Stimulated activated memory B cell treated with anti-CD40 and anti-IgM and Interleukin-4, amounts not matched to agents 10 μg/mL and 1 μg/mL and 100 μg/mL, for 72 hours (primary cell): Measurements from ENCODE around the gene NFAM1.

Source experiments
- ATAC-seq: fragments of 150-1000 bp; cut with Tn5 transposase; 2 replicates; pipeline ENCODE4 v1.10.0; 2021
- H3K27ac Mint-ChIP-seq: one replicate; pipeline ENCODE4 v1.8.0; 2022; ENCODE audit warnings: mild to moderate bottlenecking, mixed read lengths
- H3K27me3 Mint-ChIP-seq: one replicate; pipeline ENCODE4 v1.8.0; 2022; ENCODE audit warnings: mixed read lengths
- H3K36me3 Mint-ChIP-seq: one replicate; pipeline ENCODE4 v1.8.0; 2022; ENCODE audit warnings: mixed read lengths
- H3K4me1 Mint-ChIP-seq: one replicate; pipeline ENCODE4 v1.8.0; 2022; ENCODE audit warnings: mixed read lengths
- H3K4me3 Mint-ChIP-seq: one replicate; pipeline ENCODE4 v1.8.0; 2022; ENCODE audit warnings: mild to moderate bottlenecking, moderate library complexity, mixed read lengths
- H3K9me3 Mint-ChIP-seq: one replicate; pipeline ENCODE4 v1.8.0; 2022; ENCODE audit warnings: mixed read lengths

NFAM1 gene

DNA sequence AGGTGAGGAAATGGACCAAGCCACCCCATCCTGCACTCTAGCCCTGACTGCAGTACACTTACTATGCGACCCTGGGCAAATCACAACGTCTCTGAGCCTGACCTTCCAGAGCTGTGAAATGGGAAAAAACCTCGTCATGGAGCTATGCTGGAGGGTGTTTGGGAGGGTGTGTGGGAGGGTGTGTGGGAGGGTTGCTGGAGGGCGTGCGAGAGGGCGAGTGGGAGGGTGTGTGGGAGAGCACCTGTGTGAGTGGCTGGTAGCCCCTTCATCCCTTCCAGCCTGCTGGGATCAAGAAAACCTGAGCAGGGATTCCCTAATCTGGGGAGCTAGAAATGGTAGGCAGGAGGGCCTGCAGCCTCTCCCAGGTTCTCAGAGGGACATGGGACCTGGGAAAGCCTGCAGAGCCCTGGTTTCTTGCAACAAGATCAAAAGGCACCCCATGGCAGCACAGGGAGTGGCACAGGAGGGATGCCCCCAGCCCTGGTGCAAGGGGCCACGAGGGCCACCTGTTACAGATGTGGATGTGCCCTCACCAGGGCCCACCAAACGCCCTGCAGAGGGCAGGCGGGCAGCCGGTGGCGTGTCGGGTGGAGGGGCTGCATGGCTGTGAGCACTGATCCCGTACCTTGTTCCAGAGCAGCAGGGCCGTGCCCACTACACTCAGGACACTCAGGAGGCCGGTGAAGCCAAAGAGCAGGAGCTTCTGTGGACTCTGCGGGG lies 23.2 kb downstream of the NFAM1 start:
- peaks cover 9% of the 10 kb centered on the region for H3K4me1 Mint-ChIP-seq
- peaks cover 14% of the 10 kb centered on the region for H3K36me3 Mint-ChIP-seq
- H3K27ac Mint-ChIP-seq, result no peak overlapping the region
- peak; percentile 40 for ATAC-seq
- no peaks in the 10 kb centered on the region for H3K27me3 Mint-ChIP-seq
- H3K4me3 Mint-ChIP-seq, result no peak overlapping the region
- no peaks in the 10 kb centered on the region for H3K9me3 Mint-ChIP-seq

DNA sequence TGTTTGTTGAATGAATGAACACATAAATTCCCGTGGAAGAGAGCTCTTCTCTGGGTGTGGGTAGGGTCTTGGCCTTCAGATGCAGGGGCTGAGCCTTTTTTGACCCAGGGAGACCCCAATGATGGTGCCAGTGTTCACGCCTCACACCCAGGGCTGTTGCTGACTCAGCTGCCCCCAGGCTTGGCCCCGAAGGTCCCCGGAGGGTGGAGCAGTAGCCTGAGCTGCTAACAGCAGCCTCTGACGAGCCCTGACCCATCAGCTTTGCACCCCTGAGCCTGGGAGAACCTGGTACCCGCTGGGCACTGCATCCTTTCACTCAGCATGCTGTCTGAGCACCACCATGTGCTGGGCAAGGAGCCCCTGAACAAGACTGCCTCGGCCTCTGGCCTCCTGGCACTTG lies 23.9 kb downstream of the NFAM1 start:
- Mint-ChIP-seq H3K9me3 (no peaks in the 10 kb centered on the region), H3K4me3 (no peak overlapping the region), H3K27ac (no peak overlapping the region), H3K4me1 (peaks cover 16% of the 10 kb centered on the region), H3K36me3 (peaks cover 21% of the 10 kb centered on the region), H3K27me3 (no peaks in the 10 kb centered on the region)
- ATAC-seq, result no peak

DNA sequence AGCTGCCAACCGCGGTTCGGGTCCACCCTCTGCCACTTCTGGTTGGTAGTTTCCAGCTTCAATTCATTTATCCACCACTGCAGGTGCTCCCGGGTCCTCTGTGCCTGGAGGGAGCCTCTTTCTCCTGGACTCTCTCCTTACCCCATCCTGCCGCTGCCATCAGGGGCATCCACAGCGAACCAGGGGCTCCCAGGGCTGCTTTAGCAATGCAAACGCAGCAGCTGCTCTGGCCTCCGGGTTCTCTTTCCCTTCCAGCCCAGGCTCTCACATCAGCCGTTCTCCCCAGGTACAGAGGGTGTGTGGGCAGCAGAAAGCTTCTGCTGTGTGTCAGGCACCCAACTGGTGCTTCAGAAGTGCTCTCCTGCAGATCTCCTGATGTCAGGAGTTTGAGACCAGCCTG lies 27.9 kb downstream of the NFAM1 start:
- Mint-ChIP-seq H3K9me3 (no peaks in the 10 kb centered on the region), H3K4me3 (no peak overlapping the region), H3K27ac (peak overlapping the region; percentile 66), H3K27me3 (no peaks in the 10 kb centered on the region), H3K36me3 (peaks cover 22% of the 10 kb centered on the region), H3K4me1 (peaks cover 51% of the 10 kb centered on the region)
- ATAC-seq, result no peak

DNA sequence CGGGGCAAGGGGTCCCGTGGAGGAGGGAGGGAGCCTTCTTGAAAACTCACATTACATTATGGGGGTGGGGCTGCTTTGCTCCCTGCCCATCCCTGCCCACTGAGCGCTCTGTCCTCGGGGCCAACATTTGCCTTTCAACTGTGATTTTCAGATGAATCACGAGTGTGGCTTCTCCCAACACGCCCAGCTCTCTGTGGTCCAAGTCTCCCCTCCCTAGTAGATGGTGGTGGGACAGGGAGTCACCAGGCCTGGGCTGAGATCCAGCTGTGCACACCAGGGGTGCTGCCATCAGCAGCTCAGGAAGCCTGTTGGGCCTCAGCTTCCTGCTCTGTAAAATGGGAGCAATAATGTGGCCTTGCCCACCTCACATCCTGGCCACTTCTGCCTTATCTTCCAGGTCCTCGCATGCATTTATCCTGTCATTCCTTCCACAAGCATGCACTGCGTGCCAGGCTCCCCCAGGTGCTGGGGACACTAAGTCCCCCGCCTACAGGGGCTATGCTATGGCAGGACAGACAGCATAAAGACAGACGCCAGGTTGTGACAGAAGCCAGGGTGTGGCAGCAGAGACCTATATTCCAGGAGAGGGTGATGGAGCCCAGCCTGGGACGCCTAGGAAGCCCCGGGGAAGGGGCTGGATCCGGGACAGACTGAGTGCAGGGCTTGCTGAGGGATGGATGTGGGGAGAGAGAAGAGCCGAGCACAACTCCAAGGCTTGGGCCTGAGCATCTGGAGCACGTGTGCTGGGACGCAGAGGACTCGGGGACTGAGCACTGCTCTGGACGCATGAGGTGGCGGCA lies 30.5 kb downstream of the NFAM1 start:
- Mint-ChIP-seq H3K27ac (peak overlapping the region; percentile 40), H3K27me3 (no peaks in the 10 kb centered on the region), H3K36me3 (peaks cover 22% of the 10 kb centered on the region), H3K4me3 (no peak overlapping the region), H3K9me3 (no peaks in the 10 kb centered on the region), H3K4me1 (peaks cover 72% of the 10 kb centered on the region)
- ATAC-seq, result no peak

DNA sequence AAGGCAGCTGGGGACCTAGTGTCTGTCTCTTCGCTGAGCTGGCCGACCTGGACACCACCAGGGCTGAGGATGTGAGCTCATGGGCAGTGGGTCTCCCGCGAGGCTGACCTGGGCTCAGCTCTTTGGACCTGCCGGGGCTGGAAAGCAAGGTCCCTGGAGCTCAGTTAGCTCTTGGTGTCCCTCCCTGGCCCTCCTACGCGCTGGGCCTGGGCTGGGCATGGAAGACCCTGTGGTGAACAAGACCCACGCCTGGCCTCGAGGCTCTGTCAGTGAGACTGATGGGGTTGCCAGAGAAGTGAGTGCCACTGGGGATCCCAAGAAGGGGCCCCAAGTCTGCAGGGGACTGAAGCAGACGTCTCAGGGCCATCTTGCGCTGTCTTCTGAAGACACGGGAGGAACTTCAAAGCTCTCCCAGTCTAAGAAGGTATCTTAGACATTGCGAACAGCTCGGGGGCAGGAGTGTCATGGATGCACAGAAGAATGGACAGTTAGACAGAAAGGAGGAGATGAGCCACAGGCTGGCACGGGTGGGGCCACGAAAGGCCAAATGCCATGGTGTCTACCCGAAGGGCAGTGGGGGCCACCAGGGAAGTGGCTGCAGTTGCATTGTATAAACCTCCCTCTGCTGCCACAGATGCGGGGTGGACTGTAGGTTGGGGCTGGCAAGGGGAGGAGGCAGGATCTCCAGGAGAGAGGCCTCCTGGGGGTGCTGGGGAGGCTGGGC lies 31.2 kb downstream of the NFAM1 start:
- Mint-ChIP-seq H3K27me3 (no peaks in the 10 kb centered on the region), H3K36me3 (peaks cover 22% of the 10 kb centered on the region), H3K4me1 (peaks cover 80% of the 10 kb centered on the region), H3K9me3 (no peaks in the 10 kb centered on the region), H3K27ac (peak overlapping the region; percentile 73), H3K4me3 (no peak overlapping the region)
- ATAC-seq, result no peak

DNA sequence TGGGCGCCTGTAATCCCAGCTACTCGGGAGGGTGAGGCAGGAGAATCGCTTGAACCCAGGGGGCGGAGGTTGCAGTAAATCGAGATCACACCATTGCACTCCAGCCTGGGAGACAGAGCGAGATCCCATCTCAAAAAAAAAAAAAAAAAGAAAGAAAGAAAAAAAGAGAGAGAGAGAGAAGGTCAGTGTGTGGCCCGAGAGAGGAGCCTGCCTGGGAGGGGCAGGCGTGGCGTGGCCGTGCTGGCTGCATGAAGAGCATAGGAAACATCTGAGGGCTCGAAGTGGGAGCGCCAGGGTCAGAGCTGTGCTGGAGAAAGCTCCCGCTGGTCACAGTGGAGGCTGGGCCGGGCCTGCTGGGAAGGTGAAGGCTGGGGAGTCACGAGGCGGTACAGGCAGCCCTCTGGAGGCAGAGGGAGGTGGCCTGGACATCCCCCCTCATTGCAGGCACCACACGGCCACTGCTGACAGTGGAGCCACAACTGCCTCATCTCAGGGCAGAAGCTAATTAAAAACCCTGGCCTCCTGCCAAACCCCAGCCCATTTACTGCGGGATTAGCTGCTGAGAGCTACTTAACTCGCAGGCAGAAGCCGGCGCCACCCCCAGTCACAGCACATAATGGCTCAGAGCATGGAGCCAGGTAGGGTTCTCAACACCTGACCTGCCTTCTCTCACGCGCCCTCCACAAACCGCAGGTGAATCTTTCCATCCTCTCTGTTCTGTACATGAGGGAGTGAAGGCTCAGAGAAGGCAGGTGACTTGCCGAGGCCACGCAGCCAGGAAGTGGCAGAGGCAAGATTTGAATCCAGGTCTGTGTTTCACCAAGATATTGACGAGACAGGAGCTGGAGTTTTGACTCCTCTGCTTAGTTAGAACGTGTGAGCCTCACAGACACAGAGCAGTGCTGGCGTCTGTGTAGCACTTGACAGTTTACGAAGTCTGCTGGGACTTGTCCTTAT lies 32.6 kb downstream of the NFAM1 start:
- ATAC-seq, result no peak
- H3K4me1 Mint-ChIP-seq, result peaks cover 79% of the 10 kb centered on the region
- no peaks in the 10 kb centered on the region for H3K27me3 Mint-ChIP-seq
- peak overlapping the region; percentile 39 for H3K4me3 Mint-ChIP-seq
- H3K9me3 Mint-ChIP-seq, result no peaks in the 10 kb centered on the region
- peak overlapping the region; percentile 73 for H3K27ac Mint-ChIP-seq
- peaks cover 19% of the 10 kb centered on the region for H3K36me3 Mint-ChIP-seq

DNA sequence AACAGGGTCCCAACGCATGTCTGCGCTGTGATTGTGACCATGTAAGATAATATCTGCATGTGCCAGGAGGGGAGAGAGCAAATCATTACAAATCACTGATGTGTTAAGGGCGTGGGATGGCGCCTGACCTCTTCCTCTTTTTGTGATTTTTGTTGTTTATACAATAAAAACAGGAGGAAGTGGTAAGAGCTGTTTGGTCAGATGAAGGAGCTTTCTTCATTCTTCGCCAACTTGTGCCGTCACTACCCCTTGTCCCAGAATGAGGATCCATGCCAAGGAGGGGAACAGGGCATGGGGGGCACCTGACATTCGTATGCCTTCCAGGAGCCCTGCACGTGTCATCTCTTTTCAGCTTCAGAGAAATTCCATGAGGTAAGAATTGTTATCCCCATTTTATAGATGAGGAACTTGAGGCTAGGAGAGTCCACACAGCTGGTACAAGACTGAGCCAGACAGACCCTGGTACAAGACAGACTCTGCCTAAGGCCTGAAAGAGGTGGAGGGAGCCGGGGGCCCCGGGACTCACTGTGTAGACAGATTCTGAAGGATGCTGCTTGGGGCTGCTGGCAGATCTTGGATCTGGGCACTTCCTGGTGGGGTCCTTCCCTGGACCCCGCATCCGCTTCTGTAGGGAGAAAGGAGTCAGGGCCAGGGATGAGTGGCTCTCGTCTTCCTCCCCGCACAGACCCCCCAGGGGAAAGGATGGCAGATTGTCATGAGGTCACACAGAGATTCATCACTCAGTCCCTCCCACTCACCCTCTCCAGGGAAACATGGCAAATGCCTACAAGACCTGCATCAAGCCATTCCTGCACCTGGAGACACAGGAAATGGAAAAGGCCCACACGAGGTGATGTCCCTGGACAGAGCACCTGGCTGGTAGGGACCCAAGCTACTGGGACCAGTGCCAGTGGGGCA lies 34.6 kb downstream of the NFAM1 start:
- Mint-ChIP-seq H3K4me1 (peaks cover 62% of the 10 kb centered on the region), H3K36me3 (peaks cover 6% of the 10 kb centered on the region), H3K27ac (peak overlapping the region; percentile 88), H3K27me3 (no peaks in the 10 kb centered on the region), H3K4me3 (peak overlapping the region; percentile 82), H3K9me3 (no peaks in the 10 kb centered on the region)
- ATAC-seq, result peak; percentile 91

DNA sequence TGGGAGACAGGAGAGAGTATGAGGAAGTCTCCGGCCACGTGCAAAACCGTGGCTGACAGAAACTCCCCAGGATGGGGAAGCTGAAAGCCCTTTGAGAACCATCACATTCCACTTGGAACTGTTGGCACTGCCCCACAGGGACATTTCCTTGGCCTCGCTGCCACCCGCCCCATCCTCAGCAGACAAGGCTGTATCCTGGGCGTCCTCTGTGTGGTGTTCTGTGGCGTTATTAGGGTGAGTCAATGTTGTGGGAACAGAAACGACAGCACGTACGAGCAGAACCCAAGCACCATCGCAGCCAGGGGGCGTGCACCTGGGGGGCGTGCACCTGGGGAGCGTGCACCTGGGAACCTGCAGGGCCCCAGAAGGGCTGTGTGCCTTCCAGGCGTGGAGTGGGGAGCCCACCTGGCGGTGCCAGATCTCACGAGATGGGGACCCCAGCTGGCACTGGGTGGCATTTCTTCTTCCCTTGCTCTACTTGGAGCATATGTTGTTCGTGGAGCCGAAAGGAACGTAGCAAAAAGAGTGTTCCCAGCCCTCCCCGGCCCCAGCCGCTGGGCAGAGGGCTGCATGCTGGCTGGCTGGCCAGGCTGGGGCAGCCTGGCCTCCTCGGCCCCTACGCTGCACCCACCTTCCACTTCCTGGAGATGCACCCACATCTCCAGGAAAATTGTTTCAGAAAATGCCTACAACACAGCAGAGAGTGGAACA lies 35.4 kb downstream of the NFAM1 start:
- H3K4me3 Mint-ChIP-seq, result peak overlapping the region; percentile 82
- H3K27ac Mint-ChIP-seq, result peak overlapping the region; percentile 88
- H3K36me3 Mint-ChIP-seq, result no peaks in the 10 kb centered on the region
- peak; percentile 84 for ATAC-seq
- no peaks in the 10 kb centered on the region for H3K9me3 Mint-ChIP-seq
- no peaks in the 10 kb centered on the region for H3K27me3 Mint-ChIP-seq
- H3K4me1 Mint-ChIP-seq, result peaks cover 56% of the 10 kb centered on the region

DNA sequence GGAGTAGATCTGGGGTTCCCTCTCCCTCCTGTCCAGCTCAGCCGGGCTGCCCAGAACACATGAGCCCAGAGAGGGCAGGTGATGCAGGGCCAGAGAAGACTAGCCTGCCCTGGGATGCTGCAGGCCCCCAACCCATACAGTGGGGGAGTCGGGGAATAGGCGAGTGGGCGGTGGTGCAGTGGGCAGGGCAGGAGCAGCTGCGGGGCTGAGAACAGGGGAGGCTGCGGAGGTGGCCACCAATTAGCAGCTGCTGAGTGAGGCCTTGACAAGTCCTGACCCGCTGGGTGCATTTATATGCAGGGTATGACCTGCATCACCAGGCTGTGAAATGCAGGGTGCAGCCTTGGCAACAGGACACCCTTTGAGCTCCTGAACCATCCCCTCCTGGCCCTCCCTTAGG lies 43.1 kb downstream of the NFAM1 start:
- H3K27ac Mint-ChIP-seq, result no peak overlapping the region
- no peaks in the 10 kb centered on the region for H3K36me3 Mint-ChIP-seq
- no peak for ATAC-seq
- H3K27me3 Mint-ChIP-seq, result peaks cover 15% of the 10 kb centered on the region
- H3K4me3 Mint-ChIP-seq, result no peak overlapping the region
- peaks cover 9% of the 10 kb centered on the region for H3K4me1 Mint-ChIP-seq
- H3K9me3 Mint-ChIP-seq, result no peaks in the 10 kb centered on the region

DNA sequence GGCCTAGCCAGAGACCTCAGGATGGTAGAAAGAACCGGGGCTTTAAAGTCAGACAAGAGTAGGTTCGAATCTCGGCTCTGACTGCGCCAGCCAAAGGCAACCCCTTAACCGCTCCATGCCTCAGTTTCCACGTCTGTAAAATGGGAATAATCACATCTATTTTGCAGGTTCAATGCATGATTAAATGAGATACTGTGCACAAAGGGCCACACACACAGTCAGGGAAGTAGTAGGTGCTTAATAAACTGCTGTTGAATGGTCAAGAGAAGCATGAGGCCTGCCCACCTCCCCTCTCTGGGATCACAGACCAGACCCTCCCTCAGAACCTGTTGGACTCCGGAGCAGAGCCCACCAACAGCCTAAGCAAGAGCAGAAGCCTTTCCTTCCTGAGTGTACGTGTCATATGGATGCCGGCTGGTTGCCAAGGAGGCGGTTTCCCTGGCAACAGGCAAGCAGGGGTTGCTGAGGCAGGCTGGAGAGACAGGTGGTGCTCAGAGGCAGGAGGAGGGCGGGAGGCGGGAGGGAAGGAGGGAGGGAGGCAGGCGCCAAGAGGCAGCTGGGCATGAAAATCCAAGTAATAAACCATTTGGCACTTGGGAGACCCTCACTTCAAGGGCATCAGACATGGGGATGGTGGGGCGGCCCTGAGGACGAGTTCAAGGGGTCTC lies 43.9 kb downstream of the NFAM1 start:
- H3K4me1 Mint-ChIP-seq, result peaks cover 16% of the 10 kb centered on the region
- H3K4me3 Mint-ChIP-seq, result no peak overlapping the region
- no peak for ATAC-seq
- no peaks in the 10 kb centered on the region for H3K9me3 Mint-ChIP-seq
- peaks cover 24% of the 10 kb centered on the region for H3K27me3 Mint-ChIP-seq
- H3K27ac Mint-ChIP-seq, result no peak overlapping the region
- H3K36me3 Mint-ChIP-seq, result no peaks in the 10 kb centered on the region

DNA sequence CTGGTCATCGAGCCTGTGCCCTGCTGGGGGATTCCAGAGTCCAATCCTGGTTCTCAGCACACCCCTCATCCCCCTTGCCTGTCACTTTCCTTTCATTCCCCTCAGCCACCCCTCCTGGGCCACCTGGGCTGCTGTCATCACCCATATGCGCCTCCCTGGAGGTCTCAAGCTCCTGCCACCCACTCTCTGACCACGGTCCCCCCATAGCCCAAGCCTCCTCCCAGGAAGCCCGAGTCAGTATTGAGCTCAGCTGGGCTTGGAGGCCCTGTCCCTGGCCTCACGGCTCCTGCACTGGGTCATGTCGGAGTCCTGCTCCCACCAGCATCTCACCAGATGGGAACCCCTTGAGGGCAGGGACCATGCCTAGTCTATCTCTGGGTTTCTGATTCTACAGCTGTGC lies 44.6 kb downstream of the NFAM1 start:
- peaks cover 16% of the 10 kb centered on the region for H3K4me1 Mint-ChIP-seq
- ATAC-seq, result no peak
- no peak overlapping the region for H3K4me3 Mint-ChIP-seq
- no peaks in the 10 kb centered on the region for H3K36me3 Mint-ChIP-seq
- H3K27ac Mint-ChIP-seq, result no peak overlapping the region
- no peaks in the 10 kb centered on the region for H3K9me3 Mint-ChIP-seq
- H3K27me3 Mint-ChIP-seq, result peaks cover 30% of the 10 kb centered on the region

DNA sequence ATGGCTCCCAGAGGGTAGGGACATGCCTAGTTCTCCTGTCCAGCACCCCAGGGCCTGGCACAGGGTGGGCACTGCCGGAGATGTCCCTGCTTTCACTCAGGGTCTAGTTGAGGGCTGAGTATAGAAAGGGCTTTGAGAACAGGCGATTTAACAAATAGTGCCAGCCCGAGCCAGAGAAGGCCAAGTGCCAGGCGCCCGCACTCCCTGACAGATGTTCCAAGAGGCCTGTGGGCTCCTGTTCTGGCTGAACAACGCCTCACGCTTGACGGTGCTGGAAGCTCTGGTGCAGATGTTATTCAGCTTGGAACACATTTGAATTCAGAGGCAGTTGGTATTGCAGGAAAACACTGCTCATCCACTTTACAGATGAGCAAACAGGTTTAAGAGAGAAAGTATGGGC lies 46.5 kb downstream of the NFAM1 start:
- peaks cover 16% of the 10 kb centered on the region for H3K4me1 Mint-ChIP-seq
- no peak overlapping the region for H3K27ac Mint-ChIP-seq
- no peaks in the 10 kb centered on the region for H3K9me3 Mint-ChIP-seq
- no peak overlapping the region for H3K4me3 Mint-ChIP-seq
- peaks cover 40% of the 10 kb centered on the region for H3K27me3 Mint-ChIP-seq
- H3K36me3 Mint-ChIP-seq, result no peaks in the 10 kb centered on the region
- no peak for ATAC-seq

DNA sequence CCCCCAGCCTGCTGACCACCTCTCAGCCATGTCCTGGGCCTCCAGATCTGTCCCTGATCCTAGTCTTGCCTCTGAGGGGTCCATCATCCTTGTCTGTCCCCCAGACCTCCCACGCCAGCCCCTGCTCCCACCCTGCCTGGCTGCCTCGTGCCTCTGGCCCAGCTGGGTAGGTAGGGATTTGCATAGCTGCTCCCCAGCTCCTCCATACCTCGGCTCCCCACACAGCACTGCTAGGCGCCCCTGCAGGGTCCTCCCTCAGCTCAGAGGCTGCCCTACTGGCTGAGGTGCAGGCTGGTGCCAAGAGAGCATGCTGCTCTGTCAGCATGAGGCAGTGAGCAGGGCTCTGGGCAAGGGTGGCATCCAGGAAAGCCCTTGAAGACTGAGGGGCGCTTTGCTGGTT lies 47.7 kb downstream of the NFAM1 start:
- no peak overlapping the region for H3K27ac Mint-ChIP-seq
- peaks cover 16% of the 10 kb centered on the region for H3K4me1 Mint-ChIP-seq
- H3K27me3 Mint-ChIP-seq, result peaks cover 42% of the 10 kb centered on the region
- H3K9me3 Mint-ChIP-seq, result no peaks in the 10 kb centered on the region
- ATAC-seq, result no peak
- H3K4me3 Mint-ChIP-seq, result no peak overlapping the region
- no peaks in the 10 kb centered on the region for H3K36me3 Mint-ChIP-seq
